Measurements from ENCODE around the gene CCNE1. TPM values are rescaled to one million over a fixed set of nuclear protein-coding genes. Genes with fewer than 3 reads are reported as not detected.

Gene CCNE1
- total and polyA plus RNA-seq, 10 of the 15 experiments (the other 5 are each of a cell fraction or from before 2014, with no cell fraction given) = 6.3 to 44.2 (median 35.8) TPM

- DNase-seq (ENCODE audit: low read depth, low spot score) = no peak
- in situ Hi-C loops (cut with MboI) (no loop called here), intact Hi-C loops (cut with micrococcal nuclease; ENCODE audit: unreplicated experiment) (no loop called here)
- Histone ChIP-seq H3K4me1 (ENCODE audit: control insufficient read depth, insufficient read depth, low read length) (no peaks in the 10 kb centered on the region), H3K9ac (ENCODE audit: control insufficient read depth, insufficient read depth, low read length) (no peak overlapping the region), H3K27ac (ENCODE audit: control insufficient read depth, insufficient read depth) (no peak overlapping the region), H3K4me3 (no peak overlapping the region), H3K27me3 (replicated peaks in 1 of 2; ENCODE audit: control insufficient read depth in 2 of 2, insufficient read depth in 2 of 2, low read length in 1 of 2) (no peaks in the 10 kb centered on the region), H2AFZ (ENCODE audit: control insufficient read depth, low read depth, low read length) (no peak overlapping the region), H4K20me1 (ENCODE audit: control insufficient read depth, insufficient read depth) (no peaks in the 10 kb centered on the region), H3K79me2 (ENCODE audit: control insufficient read depth, insufficient read depth, low read length) (no peaks in the 10 kb centered on the region), H3K36me3 (ENCODE audit: control insufficient read depth in 2 of 2, insufficient read depth in 2 of 2, low read length in 1 of 2) (no peaks in the 10 kb centered on the region), H3K4me2 (ENCODE audit: control insufficient read depth, insufficient read depth) (no peak overlapping the region), H3K9me3 (replicated peaks; ENCODE audit: control insufficient read depth, insufficient read depth, low read length) (no peaks in the 10 kb centered on the region)
- CTCF ChIA-PET = interaction anchor here (0.7 to 3.2 kb wide), 8 partner anchors 8 to 182 kb away, joined by 3 to 21 read pairs (median 4); no protein-coding TSS in a partner anchor
- SMC1A ChIA-PET (ENCODE audit: uncharacterized antibody, unreplicated experiment) = interaction anchor here (1.5 kb wide), 2 partner anchors 87 to 89 kb away, joined by 4 to 5 read pairs; no protein-coding TSS in a partner anchor
- ATAC-seq = no peak
- POLR2A ChIA-PET = no interaction called here
- RAD21 ChIA-PET (ENCODE audit: unreplicated experiment) = interaction anchor here (0.9 to 1.9 kb wide), 2 partner anchors 72 to 87 kb away, joined by 3 to 9 read pairs; no protein-coding TSS in a partner anchor
- 56% methylated on average over 5 of the region's 5 CpGs for WGBS (ENCODE audit: insufficient coverage, insufficient replicate concordance, low lambda C conversion rate, missing lambda C conversion rate)
- no peak for FAIRE-seq
- BruUV-seq (replicated peaks) = no TSS peak
- TF ChIP-seq NFYA (IDR thresholded peaks at IDR 0.05; ENCODE audit: borderline replicate concordance, low read depth, low read length) (no peak), TCF7 (IDR thresholded peaks at IDR 0.05; ENCODE audit: borderline replicate concordance) (no peak), ZBTB4 (CRISPR knock-in tag; IDR thresholded peaks at IDR 0.05) (no peak), RELB (IDR thresholded peaks at IDR 0.05; ENCODE audit: low read depth) (no peak), E2F8 (IDR thresholded peaks at IDR 0.05; ENCODE audit: low read depth, partially characterized antibody) (no peak), PKNOX1 (IDR thresholded peaks at IDR 0.05) (no peak), PBX3 (IDR thresholded peaks at IDR 0.05; ENCODE audit: insufficient replicate concordance, low read depth, low read length) (no peak), SMAD1 (IDR thresholded peaks at IDR 0.05; ENCODE audit: low read depth, partially characterized antibody) (no peak), RAD21 (IDR thresholded peaks at IDR 0.05; ENCODE audit: insufficient read depth, low read depth, low read length) (no peak), EED (IDR thresholded peaks at IDR 0.05; ENCODE audit: low read depth) (no peak), LARP7 (IDR thresholded peaks at IDR 0.05) (no peak), POLR2A (IDR thresholded peaks at IDR 0.05; ENCODE audit: low read depth, low read length) (no peak)
Observed at GRCh38 chr19:29785360-29785759, 26.4 kb upstream of the CCNE1 start.
